Parathyroid adenoma (tissue), 2 donors: Measurements from ENCODE around the gene RPL13.

Experiments
- H2AFZ ChIP-seq: fragments of 300-600 bp; sonication (generic); one replicate; pipeline ENCODE4 v1.7.0; 2017; ENCODE audit warnings: antibody characterized with exemption, mild to moderate bottlenecking
- H3K27ac ChIP-seq: fragments of 300-600 bp; sonication (generic); one replicate; pipeline ENCODE4 v1.7.0; 2017
- H3K27me3 ChIP-seq: fragments of 300-600 bp; sonication (generic); one replicate; pipeline ENCODE4 v1.7.0; 2017; ENCODE audit warnings: low read length; ENCODE audit not compliant: control insufficient read depth, insufficient read depth
- H3K36me3 ChIP-seq: fragments of 300-600 bp; sonication (generic); one replicate; pipeline ENCODE4 v1.7.0; 2017; ENCODE audit warnings: low read length; ENCODE audit not compliant: control insufficient read depth, insufficient read depth
- H3K4me1 ChIP-seq: fragments of 300-600 bp; sonication (generic); one replicate; pipeline ENCODE4 v1.7.0; 2017; ENCODE audit warnings: control low read depth
- H3K4me2 ChIP-seq: fragments of 300-600 bp; sonication (generic); one replicate; pipeline ENCODE4 v1.7.0; 2017; ENCODE audit warnings: low read length
- H3K4me3 ChIP-seq: fragments of 300-600 bp; sonication (generic); one replicate; pipeline ENCODE4 v1.7.0; 2017; ENCODE audit warnings: low read depth, low read length
- H3K79me2 ChIP-seq: fragments of 300-600 bp; sonication (generic); one replicate; pipeline ENCODE4 v1.7.0; 2017; ENCODE audit warnings: control low read depth
- H3K9ac ChIP-seq: fragments of 300-600 bp; sonication (generic); one replicate; pipeline ENCODE4 v1.7.0; 2017; ENCODE audit warnings: mild to moderate bottlenecking
- H3K9me3 ChIP-seq: fragments of 300-600 bp; sonication (generic); one replicate; pipeline ENCODE4 v1.7.0; 2017; ENCODE audit warnings: low read length; ENCODE audit not compliant: control insufficient read depth
- CTCF ChIP-seq: fragments of 300-600 bp; sonication (generic); IDR thresholded peaks from one replicate; pipeline ENCODE4 v1.7.0; 2017; ENCODE audit warnings: antibody characterized with exemption, mild to moderate bottlenecking
- donor health status: primary hyperparathyroidism.

RPL13 gene

GRCh38 chr16:89563639-89564392 is 3.3 kb downstream of the RPL13 start:
- H2AFZ ChIP-seq, result no peak overlapping the region
- no peaks in the 10 kb centered on the region for H3K79me2 ChIP-seq
- H3K4me1 ChIP-seq, result peaks cover 29% of the 10 kb centered on the region
- no peak overlapping the region for H3K4me3 ChIP-seq
- no peak overlapping the region for H3K4me2 ChIP-seq
- H3K9me3 ChIP-seq, result no peaks in the 10 kb centered on the region
- no peaks in the 10 kb centered on the region for H3K27me3 ChIP-seq
- no peak for TF ChIP-seq CTCF
- H3K36me3 ChIP-seq, result no peaks in the 10 kb centered on the region
- H3K9ac ChIP-seq, result no peak overlapping the region
- H3K27ac ChIP-seq, result no peak overlapping the region

- no peak overlapping the region for H3K27ac ChIP-seq
- no peaks in the 10 kb centered on the region for H3K9me3 ChIP-seq
- H3K9ac ChIP-seq, result no peak overlapping the region
- no peaks in the 10 kb centered on the region for H3K27me3 ChIP-seq
- H2AFZ ChIP-seq, result no peak overlapping the region
- no peak overlapping the region for H3K4me3 ChIP-seq
- no peaks in the 10 kb centered on the region for H3K36me3 ChIP-seq
- H3K4me1 ChIP-seq, result peaks cover 27% of the 10 kb centered on the region
- TF ChIP-seq CTCF, result no peak
- H3K79me2 ChIP-seq, result no peaks in the 10 kb centered on the region
- H3K4me2 ChIP-seq, result no peak overlapping the region
These were observed 4.2 kb downstream of the RPL13 start for GRCh38 chr16:89564476-89565255.

GRCh38 chr16:89565256-89565505 is 4.7 kb downstream of the RPL13 start:
- Histone ChIP-seq H3K4me3 (peak overlapping the region; percentile 29), H3K4me1 (peaks cover 25% of the 10 kb centered on the region), H3K36me3 (no peaks in the 10 kb centered on the region), H3K9me3 (no peaks in the 10 kb centered on the region), H2AFZ (no peak overlapping the region), H3K4me2 (peak overlapping the region; percentile 69), H3K27me3 (no peaks in the 10 kb centered on the region), H3K27ac (no peak overlapping the region), H3K79me2 (no peaks in the 10 kb centered on the region), H3K9ac (no peak overlapping the region)
- no peak for TF ChIP-seq CTCF

- peak overlapping the region; percentile 69 for H3K4me2 ChIP-seq
- H3K4me3 ChIP-seq, result peak overlapping the region; percentile 29
- peak; percentile 37 for TF ChIP-seq CTCF
- H3K27ac ChIP-seq, result no peak overlapping the region
- H3K27me3 ChIP-seq, result no peaks in the 10 kb centered on the region
- no peaks in the 10 kb centered on the region for H3K79me2 ChIP-seq
- H3K9ac ChIP-seq, result no peak overlapping the region
- H3K36me3 ChIP-seq, result no peaks in the 10 kb centered on the region
- no peak overlapping the region for H2AFZ ChIP-seq
- H3K9me3 ChIP-seq, result no peaks in the 10 kb centered on the region
- peaks cover 25% of the 10 kb centered on the region for H3K4me1 ChIP-seq
These were observed 5.3 kb downstream of the RPL13 start for GRCh38 chr16:89565506-89566372.
